HG02884 (cell line): ENCODE data around the gene SENP8.
"Not testable (repeated sequence)": the region's sequence is repeated elsewhere in the genome, so short reads cannot be mapped to it uniquely, and the experiment has no call there.

Experiments
- ATAC-seq: cut with Tn5 transposase; IDR thresholded peaks from one replicate; pipeline ENCODE4 v1.9.1; 2021; ENCODE audit warnings: mild to moderate bottlenecking, moderate library complexity; ENCODE audit not compliant: unreplicated experiment

The SENP8 gene

GRCh38 chr15:72118017-72118978 lies at the start of gene SENP8, which contains the start of gene MYO9A:
TSS of gene SENP8 (plus strand) at chr15:72118403. CDS start at chr15:72139624, 21,221 bp downstream.
TSS of gene MYO9A (minus strand) at chr15:72118150. CDS start at chr15:72046563, 71,587 bp downstream.
- ATAC-seq, result peak; percentile 47

GRCh38 chr15:72068856-72069255 lies 49.3 kb upstream of the SENP8 start:
- ATAC-seq, result no peak

- no peak for ATAC-seq
Measured at GRCh38 chr15:72070817-72071447, 47.3 kb upstream of the SENP8 start.

- not testable (repeated sequence) for ATAC-seq
Measured at GRCh38 chr15:72071448-72071825, 46.8 kb upstream of the SENP8 start.

GRCh38 chr15:72074335-72075060 lies 43.7 kb upstream of the SENP8 start:
- no peak for ATAC-seq

- no peak for ATAC-seq
Measured at GRCh38 chr15:72077950-72078349, 40.3 kb upstream of the SENP8 start.

GRCh38 chr15:72078887-72079286 lies 39.3 kb upstream of the SENP8 start:
- ATAC-seq, result no peak

GRCh38 chr15:72082176-72082575 lies 36.0 kb upstream of the SENP8 start:
- ATAC-seq, result no peak

GRCh38 chr15:72086010-72086697 lies 32.0 kb upstream of the SENP8 start:
- ATAC-seq, result no peak

- ATAC-seq, result no peak
Measured at GRCh38 chr15:72086920-72087648, 31.1 kb upstream of the SENP8 start.

- no peak for ATAC-seq
Measured at GRCh38 chr15:72092006-72092405, 26.2 kb upstream of the SENP8 start.

GRCh38 chr15:72092691-72093090 lies 25.5 kb upstream of the SENP8 start:
- ATAC-seq, result no peak

- ATAC-seq, result no peak
Measured at GRCh38 chr15:72096796-72097195, 21.4 kb upstream of the SENP8 start.

GRCh38 chr15:72098040-72098439 lies 20.2 kb upstream of the SENP8 start:
- ATAC-seq, result no peak

GRCh38 chr15:72099155-72099554 lies 19.0 kb upstream of the SENP8 start:
- no peak for ATAC-seq

- not testable (repeated sequence) for ATAC-seq
Measured at GRCh38 chr15:72100551-72100950, 17.7 kb upstream of the SENP8 start.

- no peak for ATAC-seq
Measured at GRCh38 chr15:72105111-72105510, 13.1 kb upstream of the SENP8 start.

- ATAC-seq, result no peak
Measured at GRCh38 chr15:72106068-72106467, 12.1 kb upstream of the SENP8 start.

- no peak for ATAC-seq
Measured at GRCh38 chr15:72110355-72110754, 7.8 kb upstream of the SENP8 start.

- no peak for ATAC-seq
Measured at GRCh38 chr15:72112116-72112515, 6.1 kb upstream of the SENP8 start.
